Measurements from ENCODE around the gene SLC12A7.

The SLC12A7 gene

GRCh38 chr5:1029282-1029944 is 82.5 kb downstream of the SLC12A7 start:
- TF ChIP-seq EZH2phosphoT487 (IDR thresholded peaks at IDR 0.05; ENCODE audit: borderline replicate concordance), result no peak
- TF ChIP-seq, protein P1, sequence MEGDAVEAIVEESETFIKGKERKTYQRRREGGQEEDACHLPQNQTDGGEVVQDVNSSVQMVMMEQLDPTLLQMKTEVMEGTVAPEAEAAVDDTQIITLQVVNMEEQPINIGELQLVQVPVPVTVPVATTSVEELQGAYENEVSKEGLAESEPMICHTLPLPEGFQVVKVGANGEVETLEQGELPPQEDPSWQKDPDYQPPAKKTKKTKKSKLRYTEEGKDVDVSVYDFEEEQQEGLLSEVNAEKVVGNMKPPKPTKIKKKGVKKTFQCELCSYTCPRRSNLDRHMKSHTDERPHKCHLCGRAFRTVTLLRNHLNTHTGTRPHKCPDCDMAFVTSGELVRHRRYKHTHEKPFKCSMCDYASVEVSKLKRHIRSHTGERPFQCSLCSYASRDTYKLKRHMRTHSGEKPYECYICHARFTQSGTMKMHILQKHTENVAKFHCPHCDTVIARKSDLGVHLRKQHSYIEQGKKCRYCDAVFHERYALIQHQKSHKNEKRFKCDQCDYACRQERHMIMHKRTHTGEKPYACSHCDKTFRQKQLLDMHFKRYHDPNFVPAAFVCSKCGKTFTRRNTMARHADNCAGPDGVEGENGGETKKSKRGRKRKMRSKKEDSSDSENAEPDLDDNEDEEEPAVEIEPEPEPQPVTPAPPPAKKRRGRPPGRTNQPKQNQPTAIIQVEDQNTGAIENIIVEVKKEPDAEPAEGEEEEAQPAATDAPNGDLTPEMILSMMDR (conservative IDR thresholded peaks at IDR 0.05; ENCODE audit: low read length), result no peak
- H3K27me3 ChIP-seq (ENCODE audit: insufficient read depth, low read length, poor library complexity, severe bottlenecking), result no peaks in the 10 kb centered on the region
- H3K36me3 ChIP-seq (ENCODE audit: insufficient read depth, low read length), result peaks cover 12% of the 10 kb centered on the region; the same call in 1 of the 2 replicates
- H3K4me1 ChIP-seq (ENCODE audit: insufficient read depth, low read length, poor library complexity, severe bottlenecking), result no peaks in the 10 kb centered on the region
- no peak overlapping the region for H3K4me3 ChIP-seq (ENCODE audit: low read length, poor library complexity, severe bottlenecking)
- H3K9me2 ChIP-seq (replicated peaks; ENCODE audit: low read depth, low read length), result no peaks in the 10 kb centered on the region
- no peak overlapping the region for H3K9ac ChIP-seq (ENCODE audit: low read depth, low read length, poor library complexity, severe bottlenecking)
- peaks cover 5% of the 10 kb centered on the region; the same call in 1 of the 2 replicates for H3K79me2 ChIP-seq (ENCODE audit: insufficient read depth, low read length)
- H2AFZ ChIP-seq (ENCODE audit: low read length), result no peak overlapping the region
- peaks cover 2% of the 10 kb centered on the region for H4K20me1 ChIP-seq (ENCODE audit: insufficient read depth, low read length, poor library complexity, severe bottlenecking)
- no peaks in the 10 kb centered on the region for H3K9me3 ChIP-seq (ENCODE audit: insufficient read depth, low read depth, low read length)
- H3K4me2 ChIP-seq (ENCODE audit: low read depth, low read length, poor library complexity, severe bottlenecking), result no peak overlapping the region
- H3F3A ChIP-seq (ENCODE audit: low read depth), result no peaks in the 10 kb centered on the region

- Histone ChIP-seq H3K27me3 (ENCODE audit: insufficient read depth, low read length, poor library complexity, severe bottlenecking) (no peaks in the 10 kb centered on the region), H3K79me2 (ENCODE audit: insufficient read depth, low read length) (peaks cover 5% of the 10 kb centered on the region; the same call in 1 of the 2 replicates), H2AFZ (ENCODE audit: low read length) (no peak overlapping the region), H3K36me3 (ENCODE audit: insufficient read depth, low read length) (peaks cover 5% of the 10 kb centered on the region; the same call in 1 of the 2 replicates), H3K9ac (ENCODE audit: low read depth, low read length, poor library complexity, severe bottlenecking) (no peak overlapping the region), H4K20me1 (ENCODE audit: insufficient read depth, low read length, poor library complexity, severe bottlenecking) (peaks cover 2% of the 10 kb centered on the region), H3K9me3 (ENCODE audit: insufficient read depth, low read depth, low read length) (no peaks in the 10 kb centered on the region), H3K4me1 (ENCODE audit: insufficient read depth, low read length, poor library complexity, severe bottlenecking) (no peaks in the 10 kb centered on the region), H3K4me2 (ENCODE audit: low read depth, low read length, poor library complexity, severe bottlenecking) (no peak overlapping the region), H3F3A (ENCODE audit: low read depth) (no peaks in the 10 kb centered on the region), H3K9me2 (replicated peaks; ENCODE audit: low read depth, low read length) (no peaks in the 10 kb centered on the region), H3K4me3 (ENCODE audit: low read length, poor library complexity, severe bottlenecking) (no peak overlapping the region)
- TF ChIP-seq, protein P1 (conservative IDR thresholded peaks at IDR 0.05; ENCODE audit: low read length), result no peak
- TF ChIP-seq EZH2phosphoT487 (IDR thresholded peaks at IDR 0.05; ENCODE audit: borderline replicate concordance), result no peak
Measured at GRCh38 chr5:1028481-1029281, 83.2 kb downstream of the SLC12A7 start.

DNA sequence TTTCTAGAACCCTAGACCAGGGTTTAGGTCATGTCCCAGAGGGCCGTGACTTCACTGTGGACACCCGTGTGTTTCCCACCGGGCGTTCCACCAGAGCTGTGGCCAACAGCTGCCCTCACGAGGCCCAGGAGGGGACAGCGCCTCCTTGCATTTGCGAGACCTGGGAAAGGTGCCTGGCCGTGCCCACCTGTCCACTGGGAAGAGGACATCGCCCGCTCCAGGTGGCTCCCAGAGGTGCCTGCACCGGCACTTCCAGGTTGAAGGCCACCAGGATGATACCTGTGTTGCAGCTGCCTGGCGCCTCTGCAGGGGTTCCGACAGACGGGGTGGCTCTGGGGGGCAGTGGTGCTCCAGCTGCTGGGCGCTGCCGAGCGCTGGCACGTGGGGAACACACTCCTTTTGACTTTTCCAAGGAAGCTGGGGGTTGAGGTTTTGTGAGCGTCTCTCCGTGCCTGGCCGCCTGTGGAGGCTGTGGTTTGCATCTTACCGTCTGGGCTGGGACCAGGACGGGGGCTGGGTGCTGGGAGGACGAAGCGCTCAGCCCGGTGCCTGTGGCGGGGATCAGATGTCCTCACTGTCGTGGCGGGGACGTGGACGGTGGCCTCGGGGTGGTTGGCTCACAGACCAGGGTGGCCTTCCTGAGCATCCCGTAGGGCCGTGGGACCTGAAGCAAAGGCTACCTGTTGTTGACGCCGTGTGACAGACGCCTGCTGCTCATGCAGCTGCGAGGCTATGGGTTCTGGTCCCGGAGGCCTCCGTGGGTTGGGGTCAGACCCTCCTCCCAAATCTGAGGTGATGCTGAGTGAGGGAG is 84.0 kb downstream of the SLC12A7 start:
- Histone ChIP-seq H3K27me3 (ENCODE audit: insufficient read depth, low read length, poor library complexity, severe bottlenecking) (no peaks in the 10 kb centered on the region), H3K9me3 (ENCODE audit: insufficient read depth, low read depth, low read length) (no peaks in the 10 kb centered on the region), H3K79me2 (ENCODE audit: insufficient read depth, low read length) (peaks cover 5% of the 10 kb centered on the region; the same call in 1 of the 2 replicates), H3K36me3 (ENCODE audit: insufficient read depth, low read length) (no peaks in the 10 kb centered on the region), H3K4me2 (ENCODE audit: low read depth, low read length, poor library complexity, severe bottlenecking) (no peak overlapping the region), H4K20me1 (ENCODE audit: insufficient read depth, low read length, poor library complexity, severe bottlenecking) (peaks cover 2% of the 10 kb centered on the region), H3K9ac (ENCODE audit: low read depth, low read length, poor library complexity, severe bottlenecking) (no peak overlapping the region), H2AFZ (ENCODE audit: low read length) (no peak overlapping the region), H3F3A (ENCODE audit: low read depth) (no peaks in the 10 kb centered on the region), H3K4me3 (ENCODE audit: low read length, poor library complexity, severe bottlenecking) (no peak overlapping the region), H3K4me1 (ENCODE audit: insufficient read depth, low read length, poor library complexity, severe bottlenecking) (no peaks in the 10 kb centered on the region), H3K9me2 (replicated peaks; ENCODE audit: low read depth, low read length) (no peaks in the 10 kb centered on the region)
- no peak for TF ChIP-seq EZH2phosphoT487 (IDR thresholded peaks at IDR 0.05; ENCODE audit: borderline replicate concordance)
- TF ChIP-seq, protein P1 (conservative IDR thresholded peaks at IDR 0.05; ENCODE audit: low read length), result no peak

All from Loucy (cell line).